SK-N-SH (cell line): ENCODE results near the gene TGFBI.

Experiments
- GABPA ChIP-seq: IDR thresholded peaks from 2 replicates; pipeline ENCODE4 v1.4.0; 2012; ENCODE audit warnings: low read depth, mild to moderate bottlenecking
- POLR2AphosphoS5 ChIP-seq: IDR thresholded peaks from 2 replicates; pipeline ENCODE4 v1.6.1; 2012; ENCODE audit warnings: low read depth, low read length
- TF ChIP-seq, protein P1 (sequence below): fragments of 200-600 bp; sonication (generic); IDR thresholded peaks from 2 replicates; pipeline ENCODE4 v1.6.1; 2017; ENCODE audit warnings: antibody characterized with exemption, mild to moderate bottlenecking, moderate library complexity
- TF ChIP-seq, protein P2 (sequence below): fragments of 150-350 bp; IDR thresholded peaks from 2 replicates; pipeline ENCODE4 v1.6.1; 2017; ENCODE audit warnings: antibody characterized with exemption, low read length, low read depth, borderline replicate concordance

DNA sequence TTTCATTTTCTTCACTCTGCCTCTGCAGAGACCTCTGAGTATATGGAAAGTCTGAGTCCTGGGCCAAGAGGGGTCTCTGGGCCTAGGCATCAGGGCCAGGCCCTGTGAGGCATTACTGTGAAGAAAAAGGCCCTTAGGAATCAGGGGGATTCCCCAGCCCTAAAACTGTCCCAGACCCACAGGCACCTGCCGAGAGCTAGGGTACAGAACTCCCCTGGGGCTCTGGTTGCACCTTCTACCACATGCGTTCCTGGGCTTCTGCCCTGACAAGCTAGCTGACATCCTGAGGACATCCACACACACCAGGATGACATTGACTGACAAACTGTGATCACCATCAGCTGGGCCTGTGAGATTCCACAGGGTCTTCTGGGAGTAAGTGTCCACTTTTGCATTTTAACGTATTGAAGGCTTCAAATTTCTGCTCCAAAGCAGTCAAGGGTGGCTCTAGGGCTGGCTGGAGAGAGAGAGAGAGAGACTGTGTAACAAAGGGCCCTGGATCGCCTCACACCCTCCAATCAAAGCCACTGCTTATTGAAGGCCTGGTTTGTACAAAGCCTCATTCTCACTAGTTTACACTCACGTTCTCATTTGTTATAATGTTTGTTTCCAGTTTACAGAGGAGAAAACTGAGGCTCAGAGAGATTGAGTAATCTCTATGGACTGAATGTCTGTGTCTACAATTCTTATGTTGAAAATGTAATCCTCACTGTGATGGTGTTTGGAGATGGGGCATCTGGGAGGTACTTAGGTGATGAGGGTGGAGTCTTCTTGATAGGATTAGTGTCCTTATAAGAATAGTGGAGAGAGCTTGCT, 45.1 kb downstream of the TGFBI start:
- TF ChIP-seq, protein P1, sequence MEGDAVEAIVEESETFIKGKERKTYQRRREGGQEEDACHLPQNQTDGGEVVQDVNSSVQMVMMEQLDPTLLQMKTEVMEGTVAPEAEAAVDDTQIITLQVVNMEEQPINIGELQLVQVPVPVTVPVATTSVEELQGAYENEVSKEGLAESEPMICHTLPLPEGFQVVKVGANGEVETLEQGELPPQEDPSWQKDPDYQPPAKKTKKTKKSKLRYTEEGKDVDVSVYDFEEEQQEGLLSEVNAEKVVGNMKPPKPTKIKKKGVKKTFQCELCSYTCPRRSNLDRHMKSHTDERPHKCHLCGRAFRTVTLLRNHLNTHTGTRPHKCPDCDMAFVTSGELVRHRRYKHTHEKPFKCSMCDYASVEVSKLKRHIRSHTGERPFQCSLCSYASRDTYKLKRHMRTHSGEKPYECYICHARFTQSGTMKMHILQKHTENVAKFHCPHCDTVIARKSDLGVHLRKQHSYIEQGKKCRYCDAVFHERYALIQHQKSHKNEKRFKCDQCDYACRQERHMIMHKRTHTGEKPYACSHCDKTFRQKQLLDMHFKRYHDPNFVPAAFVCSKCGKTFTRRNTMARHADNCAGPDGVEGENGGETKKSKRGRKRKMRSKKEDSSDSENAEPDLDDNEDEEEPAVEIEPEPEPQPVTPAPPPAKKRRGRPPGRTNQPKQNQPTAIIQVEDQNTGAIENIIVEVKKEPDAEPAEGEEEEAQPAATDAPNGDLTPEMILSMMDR: no peak
- TF ChIP-seq, protein P2, sequence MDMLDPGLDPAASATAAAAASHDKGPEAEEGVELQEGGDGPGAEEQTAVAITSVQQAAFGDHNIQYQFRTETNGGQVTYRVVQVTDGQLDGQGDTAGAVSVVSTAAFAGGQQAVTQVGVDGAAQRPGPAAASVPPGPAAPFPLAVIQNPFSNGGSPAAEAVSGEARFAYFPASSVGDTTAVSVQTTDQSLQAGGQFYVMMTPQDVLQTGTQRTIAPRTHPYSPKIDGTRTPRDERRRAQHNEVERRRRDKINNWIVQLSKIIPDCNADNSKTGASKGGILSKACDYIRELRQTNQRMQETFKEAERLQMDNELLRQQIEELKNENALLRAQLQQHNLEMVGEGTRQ: no peak
- no peak for TF ChIP-seq GABPA
- peak; percentile 33 for TF ChIP-seq POLR2AphosphoS5
